Colon (tissue), 2 donors: ENCODE results near the gene IGF1.

Experiments
- FAIRE-seq: peaks from 2 replicates; lab custom pipeline; 2012; peaks lifted over from hg19 to GRCh38; lab: Jason Lieb, UNC
- donor health status: control.
- donor health status: control.

The IGF1 gene

GRCh38 chr12:102496591-102496990 is 16.2 kb upstream of the IGF1 start:
- no peak for FAIRE-seq

DNA sequence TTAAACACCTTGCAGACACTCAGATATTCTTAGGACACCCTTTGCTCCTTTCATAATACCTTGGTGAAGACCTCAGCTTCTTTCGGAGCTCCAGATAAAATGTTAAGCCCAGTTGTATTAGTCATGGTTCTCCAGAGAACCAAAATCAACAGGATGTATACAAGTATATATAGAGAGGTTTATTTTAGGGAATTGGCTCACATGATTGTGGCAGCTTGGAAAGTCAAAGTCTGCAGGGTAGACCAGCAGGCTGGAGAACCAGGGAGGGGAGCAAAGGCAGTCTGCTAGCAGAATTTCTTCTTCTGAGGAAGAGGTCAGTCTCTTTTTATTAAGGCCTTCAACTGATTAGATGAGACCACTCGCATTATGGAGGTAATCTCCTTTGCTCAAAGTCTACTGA is 6.9 kb upstream of the IGF1 start:
- FAIRE-seq: no peak

- no peak for FAIRE-seq
Observed at GRCh38 chr12:102486153-102486552, 5.8 kb upstream of the IGF1 start.

GRCh38 chr12:102484428-102484958 is 4.1 kb upstream of the IGF1 start:
- FAIRE-seq: no peak

- FAIRE-seq: no peak
Observed at GRCh38 chr12:102484017-102484416, 3.7 kb upstream of the IGF1 start.

DNA sequence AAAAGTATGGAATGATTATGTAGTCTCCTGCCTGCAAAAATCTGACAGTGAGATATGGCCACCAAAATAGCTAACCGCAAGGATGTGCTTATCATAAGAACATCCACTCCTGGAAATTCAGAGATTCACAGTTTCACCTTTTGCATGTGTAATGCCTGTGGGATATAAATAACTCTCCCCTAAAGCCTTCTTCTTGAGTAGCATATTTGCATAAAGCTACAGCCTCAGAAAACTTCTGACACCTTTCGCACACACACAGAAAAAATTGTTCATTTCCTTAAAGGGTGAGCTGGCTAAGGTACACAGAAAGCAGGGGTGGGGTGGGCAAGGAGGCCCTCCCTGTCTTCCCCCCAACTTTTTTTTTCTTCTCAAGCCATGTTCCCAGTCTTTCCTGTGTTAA is 3.1 kb upstream of the IGF1 start:
- FAIRE-seq: no peak

- no peak for FAIRE-seq
Observed at GRCh38 chr12:102481705-102482425, 1.5 kb upstream of the IGF1 start.

- FAIRE-seq: no peak
Observed at GRCh38 chr12:102479939-102480338, 424 bp downstream of the IGF1 start.

DNA sequence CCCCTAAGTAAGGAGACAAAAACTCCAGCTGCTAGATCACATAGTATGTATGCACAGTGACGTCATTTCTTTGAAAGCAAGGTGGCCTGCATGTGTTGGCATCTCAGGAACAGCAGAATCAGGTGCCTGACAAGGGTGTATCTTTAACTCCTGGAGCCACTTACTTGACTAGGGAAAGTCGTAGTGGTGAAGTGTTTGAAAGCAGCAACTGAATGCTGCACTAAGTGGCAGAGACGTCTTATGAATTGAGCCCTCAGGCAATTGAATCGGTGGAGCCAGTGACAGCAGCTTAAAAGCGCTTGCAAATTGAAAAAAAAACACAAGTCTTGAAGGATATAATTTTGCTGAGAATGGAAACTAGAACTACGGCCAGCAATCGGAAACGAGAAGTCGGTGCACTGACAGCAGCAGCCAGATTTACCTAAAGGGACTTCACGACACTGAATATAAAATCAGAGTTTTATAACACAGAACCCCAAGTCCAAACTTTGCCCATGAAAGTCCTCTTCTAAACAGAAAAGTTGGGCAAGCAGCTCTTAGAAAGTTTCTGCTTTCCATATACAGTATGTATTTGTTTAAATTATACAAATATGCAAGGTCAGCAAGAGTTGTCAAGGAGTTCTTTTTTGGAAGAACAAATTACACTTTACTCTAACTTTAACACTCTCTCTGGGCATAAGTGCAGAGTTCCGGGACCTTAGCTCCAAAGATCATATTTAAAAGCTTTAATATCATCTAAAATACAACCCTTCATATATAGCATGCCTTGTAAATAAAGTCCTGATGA is 1.1 kb downstream of the IGF1 start:
- no peak for FAIRE-seq

DNA sequence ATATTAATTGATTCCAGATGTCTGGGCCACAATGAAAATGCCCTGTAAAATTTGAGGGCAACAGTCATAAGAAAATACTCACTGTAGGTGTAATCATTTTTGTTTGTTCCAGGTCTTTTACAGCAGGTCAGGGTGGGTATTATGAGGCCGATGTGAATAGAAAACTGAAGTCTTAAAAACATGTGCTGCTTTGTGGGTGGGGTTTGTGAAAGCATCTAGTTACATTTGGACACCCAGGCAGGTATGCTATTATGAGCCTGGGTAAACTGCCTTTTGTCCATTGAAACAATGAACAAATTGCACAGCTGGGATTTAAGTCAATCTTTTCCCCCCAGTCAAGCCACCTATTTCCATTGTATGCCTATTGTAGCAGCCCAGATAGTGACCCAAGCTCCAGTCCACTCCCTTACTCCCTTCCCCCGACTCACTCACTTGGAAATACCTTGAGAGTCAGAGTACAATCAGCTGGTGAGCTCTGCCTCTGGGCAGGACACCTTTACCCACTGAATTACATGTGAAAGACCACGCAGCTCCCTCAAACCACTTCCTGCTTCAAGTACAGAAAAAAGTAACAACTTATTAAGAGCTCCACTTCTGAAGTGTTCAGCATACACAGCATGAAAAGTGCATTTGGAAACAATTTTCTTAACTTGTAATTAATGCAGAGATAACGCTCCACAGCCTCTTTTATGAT is 1.8 kb downstream of the IGF1 start:
- no peak for FAIRE-seq

DNA sequence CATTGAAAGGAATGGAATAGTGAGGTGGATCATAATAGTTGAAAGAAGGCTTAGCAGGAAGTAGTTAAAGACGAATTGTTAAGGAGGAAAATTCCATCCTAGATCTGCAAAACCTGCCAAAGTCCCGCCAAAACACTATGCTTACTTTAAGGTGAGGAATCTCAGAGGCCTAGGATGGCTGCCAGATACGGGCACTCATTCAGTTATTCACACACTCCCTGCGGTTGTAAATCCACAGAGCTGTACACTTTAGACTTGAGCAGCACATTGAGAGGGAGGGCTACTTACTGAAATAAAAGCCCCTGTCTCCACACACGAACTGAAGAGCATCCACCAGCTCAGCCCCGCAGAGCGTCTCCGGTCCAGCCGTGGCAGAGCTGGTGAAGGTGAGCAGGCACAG is 5.0 kb downstream of the IGF1 start:
- FAIRE-seq: no peak

DNA sequence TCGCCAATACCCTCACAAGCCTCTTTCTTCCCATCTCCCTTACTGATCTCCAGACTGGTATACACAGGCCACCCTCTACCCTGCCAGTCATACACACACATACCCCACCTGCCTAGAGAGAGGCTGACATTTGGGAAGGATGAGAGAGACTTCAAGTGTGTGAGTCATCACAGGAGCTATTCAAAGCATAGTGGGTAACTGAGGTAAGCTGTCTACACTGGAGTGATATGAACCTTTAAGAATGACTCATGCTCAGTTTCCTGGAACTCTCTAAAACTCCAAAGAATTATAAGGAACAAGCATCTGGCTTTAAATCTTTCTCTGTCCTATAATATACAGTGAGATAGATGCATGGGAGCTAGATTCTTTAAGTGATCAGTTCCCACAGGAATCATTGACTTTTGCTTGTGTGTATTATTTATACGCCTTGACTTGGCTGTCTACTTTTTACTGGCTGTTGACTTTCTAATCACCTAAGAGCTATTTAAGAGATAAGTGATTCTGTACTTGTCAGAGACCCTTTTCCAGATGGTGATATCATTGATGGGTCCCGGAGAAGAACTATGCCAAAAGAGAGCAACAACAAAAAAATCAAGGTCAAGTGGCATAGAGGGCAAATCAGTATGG is 5.8 kb downstream of the IGF1 start:
- FAIRE-seq: no peak

- no peak for FAIRE-seq
Observed at GRCh38 chr12:102472496-102472895, 7.9 kb downstream of the IGF1 start.

GRCh38 chr12:102471556-102471955 is 8.8 kb downstream of the IGF1 start:
- no peak for FAIRE-seq

DNA sequence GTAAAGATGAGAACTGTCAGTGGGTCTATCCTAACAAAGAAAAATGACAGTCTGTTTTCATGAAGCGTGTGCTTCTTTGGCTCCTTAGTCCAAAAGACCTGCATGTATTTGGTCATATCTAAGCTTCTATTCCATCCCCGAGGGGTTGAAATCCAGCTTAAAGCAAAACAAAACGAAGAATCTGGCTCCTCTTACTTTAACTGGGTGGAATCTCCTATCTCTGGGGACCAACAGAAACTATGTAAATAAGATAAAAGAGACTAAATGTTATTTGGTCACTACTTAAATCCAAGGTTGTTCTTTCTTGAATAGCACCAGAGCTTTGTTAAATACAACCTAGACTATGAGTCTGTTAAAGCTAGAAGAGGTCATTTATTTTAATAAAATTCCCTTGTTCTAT is 9.4 kb downstream of the IGF1 start:
- FAIRE-seq: no peak

- no peak for FAIRE-seq
Observed at GRCh38 chr12:102468261-102468915, 12.0 kb downstream of the IGF1 start.

DNA sequence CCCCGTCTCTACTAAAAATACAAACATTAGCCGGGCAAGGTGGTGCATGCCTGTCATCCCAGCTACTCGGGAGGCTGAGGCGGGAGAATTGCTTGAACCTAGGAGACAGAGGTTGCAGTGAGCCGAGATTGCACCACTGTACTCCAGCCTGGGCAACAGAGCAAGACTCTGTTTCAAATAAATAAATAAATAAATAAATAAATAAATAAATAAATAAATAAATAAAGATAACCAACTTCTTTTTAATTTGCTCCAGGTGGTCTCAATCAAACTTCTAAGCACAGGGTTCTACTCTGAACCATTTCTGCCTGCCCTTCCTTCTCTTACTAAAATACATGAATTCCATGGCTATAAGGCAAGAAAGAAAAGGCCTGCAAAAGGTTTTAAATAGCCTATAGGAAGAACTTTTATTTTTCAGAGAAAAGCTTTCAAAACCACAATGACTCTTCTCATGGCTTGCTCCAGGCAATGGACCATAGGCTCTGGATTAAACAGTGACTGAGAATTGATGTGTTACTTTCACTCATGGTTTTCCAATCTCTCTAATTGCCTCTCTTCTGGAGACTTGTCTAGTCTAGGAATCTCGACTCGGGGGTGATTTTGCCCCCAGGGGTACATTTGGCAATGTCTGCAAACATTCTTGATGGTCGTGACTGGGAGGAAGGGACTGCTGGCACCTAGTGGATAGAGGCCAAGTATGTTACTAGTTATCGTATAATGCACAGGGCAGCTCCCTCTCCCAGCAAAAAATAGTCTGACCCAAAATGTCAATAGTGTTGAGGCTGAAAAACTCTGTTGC is 14.4 kb downstream of the IGF1 start:
- no peak for FAIRE-seq

DNA sequence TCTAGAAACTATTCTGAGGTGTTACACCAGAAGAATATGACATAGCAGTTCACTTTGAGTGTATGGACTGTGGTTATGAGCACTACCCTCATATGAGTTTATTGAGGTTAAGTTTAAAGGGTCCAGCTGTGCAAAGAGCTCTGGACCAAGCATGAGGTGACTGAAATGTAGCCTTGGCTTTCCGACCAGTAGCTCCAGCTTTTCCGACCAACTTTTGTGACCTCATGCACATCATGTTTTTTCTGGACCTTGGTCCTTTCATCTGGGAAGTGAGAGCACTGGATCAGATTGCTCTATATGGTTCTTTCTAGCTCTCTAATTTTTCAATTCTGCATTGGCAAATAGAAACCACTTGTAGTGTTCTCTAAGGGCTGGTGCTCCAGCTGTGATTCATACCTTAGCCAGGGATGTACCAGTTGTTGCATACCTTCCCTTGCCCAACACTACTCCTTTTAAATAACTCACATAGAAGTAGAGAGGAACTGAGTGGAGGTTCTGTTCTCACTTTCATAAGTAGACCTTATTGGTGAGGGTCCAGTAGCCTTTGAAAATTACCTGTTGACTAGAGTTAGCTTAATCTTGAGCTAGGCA is 16.6 kb downstream of the IGF1 start:
- no peak for FAIRE-seq

GRCh38 chr12:102462795-102463465 is 17.4 kb downstream of the IGF1 start:
- FAIRE-seq: no peak

GRCh38 chr12:102462386-102462785 is 18.0 kb downstream of the IGF1 start:
- no peak for FAIRE-seq
